GM18517 (cell line): ENCODE measurements around the gene CLSTN3.
"Not testable (repeated sequence)": the region's sequence is repeated elsewhere in the genome, so short reads cannot be mapped to it uniquely, and the experiment has no call there.

Experiments
- ATAC-seq: cut with Tn5 transposase; IDR thresholded peaks from one replicate; pipeline ENCODE4 v1.9.1; 2021; ENCODE audit warnings: mild to moderate bottlenecking, moderate library complexity; ENCODE audit not compliant: unreplicated experiment

The CLSTN3 gene

GRCh38 chr12:7150356-7150755 lies 20.2 kb downstream of the CLSTN3 start:
- ATAC-seq, result no peak

GRCh38 chr12:7150841-7151240 lies 20.7 kb downstream of the CLSTN3 start:
- ATAC-seq, result no peak

- no peak for ATAC-seq
These were observed 21.4 kb downstream of the CLSTN3 start for GRCh38 chr12:7151532-7151931.

GRCh38 chr12:7152818-7153217 lies 22.6 kb downstream of the CLSTN3 start:
- no peak for ATAC-seq

GRCh38 chr12:7154042-7154441 lies 23.9 kb downstream of the CLSTN3 start:
- ATAC-seq, result no peak

GRCh38 chr12:7154901-7155470 lies 24.8 kb downstream of the CLSTN3 start:
- ATAC-seq, result no peak

- ATAC-seq, result no peak
These were observed 25.4 kb downstream of the CLSTN3 start for GRCh38 chr12:7155471-7156034.

- ATAC-seq, result no peak
These were observed 26.4 kb downstream of the CLSTN3 start for GRCh38 chr12:7156259-7157197.

- no peak for ATAC-seq
These were observed 27.2 kb downstream of the CLSTN3 start for GRCh38 chr12:7157391-7157790.

- no peak for ATAC-seq
These were observed 28.8 kb downstream of the CLSTN3 start for GRCh38 chr12:7158781-7159609.

GRCh38 chr12:7160183-7160582 lies 30.0 kb downstream of the CLSTN3 start:
- no peak for ATAC-seq

- ATAC-seq, result no peak
These were observed 31.2 kb downstream of the CLSTN3 start for GRCh38 chr12:7161327-7161726.

GRCh38 chr12:7161811-7162210 lies 31.6 kb downstream of the CLSTN3 start:
- ATAC-seq, result no peak

GRCh38 chr12:7162691-7163114 lies 32.5 kb downstream of the CLSTN3 start:
- no peak for ATAC-seq

GRCh38 chr12:7169951-7170350 lies 39.8 kb downstream of the CLSTN3 start:
- no peak for ATAC-seq

- ATAC-seq, result no peak
These were observed 41.7 kb downstream of the CLSTN3 start for GRCh38 chr12:7171854-7172253.

- no peak for ATAC-seq
These were observed 45.3 kb downstream of the CLSTN3 start for GRCh38 chr12:7175493-7175892.

GRCh38 chr12:7176595-7176994 lies 46.4 kb downstream of the CLSTN3 start:
- ATAC-seq, result no peak

GRCh38 chr12:7178481-7178880 lies 48.3 kb downstream of the CLSTN3 start:
- ATAC-seq, result no peak

- ATAC-seq, result no peak
These were observed 50.5 kb downstream of the CLSTN3 start for GRCh38 chr12:7180685-7181084.

- ATAC-seq, result not testable (repeated sequence)
These were observed 55.9 kb downstream of the CLSTN3 start for GRCh38 chr12:7186058-7186457.
